ENCODE data around the gene SLFN13. TPM values are rescaled to one million over a fixed set of nuclear protein-coding genes. Genes with fewer than 3 reads are reported as not detected.

The SLFN13 gene
- total RNA-seq, 1 experiment from 2014 or later = 0.10 TPM

DNA sequence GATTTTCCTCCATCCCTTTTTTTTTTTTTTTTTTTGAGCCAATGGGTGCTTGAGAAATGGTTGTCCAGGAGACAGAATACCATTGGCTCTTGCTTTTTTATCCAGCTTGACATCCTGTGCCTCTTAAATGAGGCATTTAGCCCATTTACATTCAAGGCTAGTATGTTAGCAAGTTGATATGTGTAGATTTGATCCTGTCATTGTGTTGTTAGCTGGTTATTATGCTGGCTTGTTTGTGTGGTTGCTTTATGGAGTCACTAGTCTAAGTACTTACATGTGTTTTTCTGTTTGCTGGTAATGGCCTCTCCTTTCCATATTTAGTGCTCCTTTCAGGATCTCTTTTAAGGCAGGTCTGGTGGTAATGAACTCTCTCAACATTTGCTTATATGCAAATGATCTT, 61.1 kb downstream of the SLFN13 start:
- no peak for DNase-seq (ENCODE audit: low read depth, low spot score)
- Histone ChIP-seq H3K4me3 (replicated peaks in 1 of 2; ENCODE audit: low read depth in 1 of 2, low read length in 2 of 2) (no peak overlapping the region), H3K27ac (ENCODE audit: low read depth, low read length) (no peak overlapping the region), H3K4me1 (ENCODE audit: control insufficient read depth in 1 of 2, insufficient read depth in 2 of 2, low read length in 2 of 2) (no peaks in the 10 kb centered on the region), H3K79me2 (ENCODE audit: insufficient read depth, low read length) (no peaks in the 10 kb centered on the region), H3K9ac (ENCODE audit: low read length) (no peak overlapping the region), H3K36me3 (ENCODE audit: control insufficient read depth in 1 of 2, insufficient read depth in 2 of 2, low read length in 2 of 2) (no peaks in the 10 kb centered on the region), H3K9me3 (ENCODE audit: control insufficient read depth in 1 of 2, insufficient read depth in 1 of 2, low read depth in 1 of 2, low read length in 2 of 2) (no peaks in the 10 kb centered on the region), H3K9me2 (ENCODE audit: insufficient read depth) (no peaks in the 10 kb centered on the region), H3K4me2 (ENCODE audit: low read length) (no peak overlapping the region), H2AFZ (ENCODE audit: low read depth, low read length, poor library complexity, severe bottlenecking) (no peak overlapping the region), H3K27me3 (ENCODE audit: insufficient read depth, low read length) (peaks cover 35% of the 10 kb centered on the region; the same call in 1 of the 2 replicates), H4K20me1 (ENCODE audit: insufficient read depth) (no peaks in the 10 kb centered on the region)
- ChIA-PET CTCF (no interaction called here), RAD21 (ENCODE audit: low non-redundant PET in 1 of 2, low total read pairs in 2 of 2, uncharacterized antibody in 2 of 2, unreplicated experiment in 2 of 2) (no interaction called here), POLR2A (no interaction called here)
- ATAC-seq = no peak
- intact Hi-C loops (cut with micrococcal nuclease) = no loop called here
- TF ChIP-seq POLR2AphosphoS5 (IDR thresholded peaks at IDR 0.05; ENCODE audit: low read depth, low read length) = no peak
- no peak for TF ChIP-seq EZH2phosphoT487 (IDR thresholded peaks at IDR 0.05; ENCODE audit: borderline replicate concordance)
- TF ChIP-seq ELF1 (IDR thresholded peaks at IDR 0.05; ENCODE audit: borderline replicate concordance, low read depth) = no peak
- TF ChIP-seq EGR1 (IDR thresholded peaks at IDR 0.05; ENCODE audit: low read depth) = no peak
- TF ChIP-seq REST (IDR thresholded peaks at IDR 0.05; ENCODE audit: low read depth) = no peak
- no peak for TF ChIP-seq CBX3 (IDR thresholded peaks at IDR 0.05; ENCODE audit: low read depth)
- TF ChIP-seq SP1 (IDR thresholded peaks at IDR 0.05; ENCODE audit: low read depth) = no peak
- no peak for TF ChIP-seq ZFX (IDR thresholded peaks at IDR 0.05)
- TF ChIP-seq, protein P1, sequence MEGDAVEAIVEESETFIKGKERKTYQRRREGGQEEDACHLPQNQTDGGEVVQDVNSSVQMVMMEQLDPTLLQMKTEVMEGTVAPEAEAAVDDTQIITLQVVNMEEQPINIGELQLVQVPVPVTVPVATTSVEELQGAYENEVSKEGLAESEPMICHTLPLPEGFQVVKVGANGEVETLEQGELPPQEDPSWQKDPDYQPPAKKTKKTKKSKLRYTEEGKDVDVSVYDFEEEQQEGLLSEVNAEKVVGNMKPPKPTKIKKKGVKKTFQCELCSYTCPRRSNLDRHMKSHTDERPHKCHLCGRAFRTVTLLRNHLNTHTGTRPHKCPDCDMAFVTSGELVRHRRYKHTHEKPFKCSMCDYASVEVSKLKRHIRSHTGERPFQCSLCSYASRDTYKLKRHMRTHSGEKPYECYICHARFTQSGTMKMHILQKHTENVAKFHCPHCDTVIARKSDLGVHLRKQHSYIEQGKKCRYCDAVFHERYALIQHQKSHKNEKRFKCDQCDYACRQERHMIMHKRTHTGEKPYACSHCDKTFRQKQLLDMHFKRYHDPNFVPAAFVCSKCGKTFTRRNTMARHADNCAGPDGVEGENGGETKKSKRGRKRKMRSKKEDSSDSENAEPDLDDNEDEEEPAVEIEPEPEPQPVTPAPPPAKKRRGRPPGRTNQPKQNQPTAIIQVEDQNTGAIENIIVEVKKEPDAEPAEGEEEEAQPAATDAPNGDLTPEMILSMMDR (IDR thresholded peaks at IDR 0.05 in 2 of 3, conservative IDR thresholded peaks at IDR 0.05 in 1 of 3; ENCODE audit: borderline replicate concordance in 1 of 3, insufficient read depth in 1 of 3, low read depth in 2 of 3, low read length in 2 of 3) = no peak
- TF ChIP-seq, protein P2, sequence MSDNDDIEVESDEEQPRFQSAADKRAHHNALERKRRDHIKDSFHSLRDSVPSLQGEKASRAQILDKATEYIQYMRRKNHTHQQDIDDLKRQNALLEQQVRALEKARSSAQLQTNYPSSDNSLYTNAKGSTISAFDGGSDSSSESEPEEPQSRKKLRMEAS (IDR thresholded peaks at IDR 0.05) = no peak
- no peak for TF ChIP-seq SRF (IDR thresholded peaks at IDR 0.05; ENCODE audit: low read depth)
- TF ChIP-seq SIN3A (IDR thresholded peaks at IDR 0.05; ENCODE audit: low read depth) = no peak
- TF ChIP-seq JUND (IDR thresholded peaks at IDR 0.05) = no peak
- no peak for TF ChIP-seq CEBPB (IDR thresholded peaks at IDR 0.05; ENCODE audit: low read depth)
- no peak for TF ChIP-seq YY1 (IDR thresholded peaks at IDR 0.05; ENCODE audit: extremely low read depth, insufficient replicate concordance, low read depth, low read length)
- TF ChIP-seq, protein P3, sequence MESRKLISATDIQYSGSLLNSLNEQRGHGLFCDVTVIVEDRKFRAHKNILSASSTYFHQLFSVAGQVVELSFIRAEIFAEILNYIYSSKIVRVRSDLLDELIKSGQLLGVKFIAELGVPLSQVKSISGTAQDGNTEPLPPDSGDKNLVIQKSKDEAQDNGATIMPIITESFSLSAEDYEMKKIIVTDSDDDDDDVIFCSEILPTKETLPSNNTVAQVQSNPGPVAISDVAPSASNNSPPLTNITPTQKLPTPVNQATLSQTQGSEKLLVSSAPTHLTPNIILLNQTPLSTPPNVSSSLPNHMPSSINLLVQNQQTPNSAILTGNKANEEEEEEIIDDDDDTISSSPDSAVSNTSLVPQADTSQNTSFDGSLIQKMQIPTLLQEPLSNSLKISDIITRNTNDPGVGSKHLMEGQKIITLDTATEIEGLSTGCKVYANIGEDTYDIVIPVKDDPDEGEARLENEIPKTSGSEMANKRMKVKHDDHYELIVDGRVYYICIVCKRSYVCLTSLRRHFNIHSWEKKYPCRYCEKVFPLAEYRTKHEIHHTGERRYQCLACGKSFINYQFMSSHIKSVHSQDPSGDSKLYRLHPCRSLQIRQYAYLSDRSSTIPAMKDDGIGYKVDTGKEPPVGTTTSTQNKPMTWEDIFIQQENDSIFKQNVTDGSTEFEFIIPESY (IDR thresholded peaks at IDR 0.05; ENCODE audit: extremely low read depth, insufficient replicate concordance, low read length) = no peak
- no peak for TF ChIP-seq ATF3 (IDR thresholded peaks at IDR 0.05)
- TF ChIP-seq TCF7L2 (IDR thresholded peaks at IDR 0.05; ENCODE audit: borderline replicate concordance, extremely low read depth, insufficient read depth, insufficient read length) = no peak
- TF ChIP-seq POLR2A (IDR thresholded peaks at IDR 0.05; ENCODE audit: borderline replicate concordance, extremely low read depth, insufficient read depth, insufficient read length) = no peak
- BruUV-seq (replicated peaks) = no TSS peak
